Right atrium auricular region (tissue), 2 donors: ENCODE measurements around the gene CTDP1. TPM values are rescaled to one million over a fixed set of nuclear protein-coding genes. Genes with fewer than 3 reads are reported as not detected.
"Not testable (repeated sequence)": the region's sequence is repeated elsewhere in the genome, so short reads cannot be mapped to it uniquely, and the experiment has no call there.

Experiments used
- DNase-seq: peaks from one replicate; pipeline ENCODE4 v3.0.0-alpha.2; 2019; ENCODE audit warnings: low spot score
- H3K27ac ChIP-seq, 2 donors: fragments of 200-600 bp; sonication (generic); 1 replicate in 1 of 2; 2 replicates in 1 of 2; pipeline ENCODE4 v1.5.1; 2016 to 2019
- H3K27me3 ChIP-seq, 2 donors: fragments of 200-600 bp; sonication (generic); one replicate each; pipeline versions ENCODE4 v1.5.1 to v1.6.0; 2017 to 2019
- H3K36me3 ChIP-seq: fragments of 200-600 bp; sonication (generic); one replicate; pipeline ENCODE4 v1.5.1; 2016
- H3K4me1 ChIP-seq, 2 donors: fragments of 200-600 bp; sonication (generic); one replicate each; pipeline versions ENCODE4 v1.5.1 to v1.6.0; 2017 to 2019
- H3K4me3 ChIP-seq, 2 donors: fragments of 200-600 bp; sonication (generic); 1 replicate in 1 of 2; 2 replicates in 1 of 2; pipeline ENCODE4 v1.5.1; 2017 to 2019; ENCODE audit warnings: mild to moderate bottlenecking in 1 of 2, moderate library complexity in 1 of 2
- H3K9me3 ChIP-seq, 2 donors: fragments of 200-600 bp; sonication (generic); one replicate each; pipeline ENCODE4 v1.5.1; 2019
- total RNA-seq, 2 donors: library from RNA; depleted of rRNA; stranded (reverse); fragments of >200 nt; gene quantifications; one replicate each; pipeline ENCODE4 v1.1.0, GENCODE V29; 2016
- TF ChIP-seq, protein P1 (sequence below), 2 donors: fragments of 200-600 bp; sonication (generic); IDR thresholded peaks; one replicate each; pipeline ENCODE4 v1.5.1; 2019; ENCODE audit warnings: antibody characterized with exemption in 2 of 2

Gene CTDP1
- total RNA-seq, 2 donors from 2014 or later, result 6.3 to 9.2 TPM

DNA sequence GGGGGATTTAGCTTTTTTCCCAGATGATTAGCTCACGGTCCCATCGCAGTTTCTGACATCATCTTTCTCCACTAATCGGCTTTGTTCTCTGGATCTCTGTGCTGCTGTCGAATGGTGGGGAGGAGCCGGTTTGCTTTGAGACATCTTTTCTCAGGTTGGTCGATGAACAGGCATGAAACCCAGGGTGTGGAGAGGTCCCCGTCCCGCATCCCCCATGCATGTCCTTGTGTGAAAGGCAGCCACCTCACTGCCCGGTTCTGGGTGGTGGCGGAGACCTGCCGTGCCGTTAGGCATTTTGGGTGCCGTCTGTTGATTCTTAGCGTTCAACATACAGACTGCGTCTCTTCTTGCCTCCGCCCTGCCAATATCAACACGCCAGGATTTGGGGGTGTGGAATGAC is 57.8 kb downstream of the CTDP1 start:
- TF ChIP-seq, protein P1, sequence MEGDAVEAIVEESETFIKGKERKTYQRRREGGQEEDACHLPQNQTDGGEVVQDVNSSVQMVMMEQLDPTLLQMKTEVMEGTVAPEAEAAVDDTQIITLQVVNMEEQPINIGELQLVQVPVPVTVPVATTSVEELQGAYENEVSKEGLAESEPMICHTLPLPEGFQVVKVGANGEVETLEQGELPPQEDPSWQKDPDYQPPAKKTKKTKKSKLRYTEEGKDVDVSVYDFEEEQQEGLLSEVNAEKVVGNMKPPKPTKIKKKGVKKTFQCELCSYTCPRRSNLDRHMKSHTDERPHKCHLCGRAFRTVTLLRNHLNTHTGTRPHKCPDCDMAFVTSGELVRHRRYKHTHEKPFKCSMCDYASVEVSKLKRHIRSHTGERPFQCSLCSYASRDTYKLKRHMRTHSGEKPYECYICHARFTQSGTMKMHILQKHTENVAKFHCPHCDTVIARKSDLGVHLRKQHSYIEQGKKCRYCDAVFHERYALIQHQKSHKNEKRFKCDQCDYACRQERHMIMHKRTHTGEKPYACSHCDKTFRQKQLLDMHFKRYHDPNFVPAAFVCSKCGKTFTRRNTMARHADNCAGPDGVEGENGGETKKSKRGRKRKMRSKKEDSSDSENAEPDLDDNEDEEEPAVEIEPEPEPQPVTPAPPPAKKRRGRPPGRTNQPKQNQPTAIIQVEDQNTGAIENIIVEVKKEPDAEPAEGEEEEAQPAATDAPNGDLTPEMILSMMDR (IDR thresholded peaks at IDR 0.05), result no peak
- H3K27ac ChIP-seq, result no peak overlapping the region
- no peaks in the 10 kb centered on the region for H3K4me1 ChIP-seq
- no peak for DNase-seq
- no peak overlapping the region for H3K4me3 ChIP-seq
- peaks cover 54% of the 10 kb centered on the region for H3K36me3 ChIP-seq
- H3K9me3 ChIP-seq, result no peaks in the 10 kb centered on the region
- no peaks in the 10 kb centered on the region for H3K27me3 ChIP-seq

DNA sequence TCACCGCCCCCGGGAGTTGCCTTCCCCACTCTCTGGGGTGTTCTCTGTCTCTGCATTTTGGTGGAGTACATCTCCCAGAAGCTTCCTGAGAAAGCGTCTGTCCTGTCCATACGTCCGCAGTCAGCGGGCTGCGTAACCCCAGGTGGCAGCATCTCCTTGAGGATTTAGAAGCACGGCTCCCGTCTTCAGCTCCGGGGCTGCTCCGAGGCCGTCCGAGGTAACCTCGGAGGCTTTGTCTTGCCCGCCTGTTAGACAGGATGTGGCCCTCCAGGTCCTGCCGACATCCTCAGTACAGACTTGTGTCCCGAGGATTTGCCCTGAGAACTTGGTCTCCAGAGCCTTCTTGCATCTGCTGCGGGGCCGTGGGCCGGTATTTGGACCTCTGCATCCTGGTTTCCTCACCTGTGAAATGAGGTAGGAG is 58.4 kb downstream of the CTDP1 start:
- Histone ChIP-seq H3K27ac (no peak overlapping the region), H3K4me3 (no peak overlapping the region), H3K9me3 (no peaks in the 10 kb centered on the region), H3K27me3 (no peaks in the 10 kb centered on the region), H3K4me1 (no peaks in the 10 kb centered on the region), H3K36me3 (peaks cover 54% of the 10 kb centered on the region)
- no peak for DNase-seq
- TF ChIP-seq, protein P1 (IDR thresholded peaks at IDR 0.05), result no peak

DNA sequence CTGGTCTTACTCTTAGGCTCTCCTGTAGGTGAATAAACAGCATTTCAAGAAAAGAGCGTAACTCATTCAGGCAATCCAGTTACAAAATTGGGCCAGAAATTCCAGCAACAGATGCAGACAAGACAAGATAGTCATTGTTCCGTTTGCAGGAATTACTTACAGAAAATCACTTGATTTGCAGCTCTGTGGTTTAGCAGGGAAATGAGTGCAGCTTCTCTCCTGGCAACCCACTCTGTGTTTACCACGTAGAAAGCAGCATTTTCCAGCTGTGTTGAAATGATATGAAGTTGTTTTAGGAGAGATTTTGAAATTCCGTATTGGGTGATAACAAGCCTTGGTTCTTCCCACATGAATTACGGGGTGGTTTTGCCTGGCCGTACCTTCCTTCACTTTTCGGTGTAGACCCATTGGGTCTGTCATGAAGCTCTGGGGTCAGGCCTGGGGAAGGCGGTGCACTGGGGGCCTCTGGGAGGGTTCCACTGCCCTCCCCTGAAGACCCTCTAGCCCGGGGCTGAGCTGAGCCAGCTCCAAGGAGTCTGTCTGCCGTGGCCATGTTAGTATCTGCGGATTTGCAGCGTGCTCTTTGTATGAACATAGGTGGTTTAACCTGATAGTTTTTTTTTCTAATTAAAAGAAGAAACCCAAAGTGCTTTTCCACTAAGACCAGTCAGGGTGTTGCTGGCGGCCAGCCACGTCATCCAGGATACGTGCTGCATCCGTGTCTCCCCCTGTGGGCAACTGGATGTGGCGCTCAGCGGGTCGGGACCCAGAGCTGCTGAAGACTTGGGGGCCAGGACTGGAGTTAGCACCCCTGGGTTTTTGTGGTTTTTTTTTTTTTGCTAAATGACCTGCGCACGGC is 59.2 kb downstream of the CTDP1 start:
- TF ChIP-seq, protein P1 (IDR thresholded peaks at IDR 0.05), result no peak
- H3K36me3 ChIP-seq, result peaks cover 47% of the 10 kb centered on the region
- no peaks in the 10 kb centered on the region for H3K27me3 ChIP-seq
- H3K9me3 ChIP-seq, result no peaks in the 10 kb centered on the region
- H3K27ac ChIP-seq, result no peak overlapping the region
- no peaks in the 10 kb centered on the region for H3K4me1 ChIP-seq
- no peak for DNase-seq
- H3K4me3 ChIP-seq, result no peak overlapping the region

DNA sequence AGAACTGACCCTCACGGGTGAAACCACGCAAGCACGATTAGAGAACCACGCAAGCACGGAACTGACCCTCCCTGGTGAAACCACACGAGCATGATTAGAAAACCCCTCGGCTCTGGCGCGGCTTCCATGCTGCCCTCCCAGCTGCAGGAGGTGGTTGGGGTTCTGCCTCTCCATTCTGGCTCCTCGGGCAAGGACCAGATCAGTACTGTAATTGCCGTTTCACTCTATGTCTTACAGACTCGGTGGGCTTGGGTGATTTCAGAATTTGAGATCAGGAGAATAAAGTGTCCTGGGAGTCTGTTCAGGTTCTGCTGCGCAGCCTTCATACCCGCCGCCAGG is 59.8 kb downstream of the CTDP1 start:
- H3K36me3 ChIP-seq, result peaks cover 41% of the 10 kb centered on the region
- H3K4me3 ChIP-seq, result no peak overlapping the region
- DNase-seq, result no peak
- no peaks in the 10 kb centered on the region for H3K9me3 ChIP-seq
- TF ChIP-seq, protein P1 (IDR thresholded peaks at IDR 0.05), result no peak
- no peak overlapping the region for H3K27ac ChIP-seq
- no peaks in the 10 kb centered on the region for H3K27me3 ChIP-seq
- H3K4me1 ChIP-seq, result no peaks in the 10 kb centered on the region

DNA sequence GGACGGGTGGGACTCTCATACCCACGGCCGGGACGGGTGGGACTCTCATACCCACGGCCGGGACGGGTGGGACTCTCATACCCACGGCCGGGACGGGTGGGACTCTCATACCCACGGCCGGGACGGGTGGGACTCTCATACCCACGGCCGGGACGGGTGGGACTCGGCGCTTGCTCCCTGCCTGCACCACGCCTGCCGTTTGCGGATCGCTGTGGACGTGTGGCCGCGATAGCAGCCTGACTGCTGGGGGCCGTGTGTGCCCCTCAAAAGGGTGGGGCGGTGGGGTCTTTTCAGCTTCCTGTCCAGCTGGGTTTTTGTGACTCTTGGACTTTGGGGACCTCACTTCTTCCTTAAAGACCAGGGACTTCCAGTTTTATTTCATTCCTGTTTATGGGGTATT is 60.4 kb downstream of the CTDP1 start:
- not testable (repeated sequence) for DNase-seq, H3K4me1 ChIP-seq, H3K27me3 ChIP-seq, H3K4me3 ChIP-seq, H3K9me3 ChIP-seq, H3K27ac ChIP-seq
- peaks cover 40% of the 10 kb centered on the region for H3K36me3 ChIP-seq

DNA sequence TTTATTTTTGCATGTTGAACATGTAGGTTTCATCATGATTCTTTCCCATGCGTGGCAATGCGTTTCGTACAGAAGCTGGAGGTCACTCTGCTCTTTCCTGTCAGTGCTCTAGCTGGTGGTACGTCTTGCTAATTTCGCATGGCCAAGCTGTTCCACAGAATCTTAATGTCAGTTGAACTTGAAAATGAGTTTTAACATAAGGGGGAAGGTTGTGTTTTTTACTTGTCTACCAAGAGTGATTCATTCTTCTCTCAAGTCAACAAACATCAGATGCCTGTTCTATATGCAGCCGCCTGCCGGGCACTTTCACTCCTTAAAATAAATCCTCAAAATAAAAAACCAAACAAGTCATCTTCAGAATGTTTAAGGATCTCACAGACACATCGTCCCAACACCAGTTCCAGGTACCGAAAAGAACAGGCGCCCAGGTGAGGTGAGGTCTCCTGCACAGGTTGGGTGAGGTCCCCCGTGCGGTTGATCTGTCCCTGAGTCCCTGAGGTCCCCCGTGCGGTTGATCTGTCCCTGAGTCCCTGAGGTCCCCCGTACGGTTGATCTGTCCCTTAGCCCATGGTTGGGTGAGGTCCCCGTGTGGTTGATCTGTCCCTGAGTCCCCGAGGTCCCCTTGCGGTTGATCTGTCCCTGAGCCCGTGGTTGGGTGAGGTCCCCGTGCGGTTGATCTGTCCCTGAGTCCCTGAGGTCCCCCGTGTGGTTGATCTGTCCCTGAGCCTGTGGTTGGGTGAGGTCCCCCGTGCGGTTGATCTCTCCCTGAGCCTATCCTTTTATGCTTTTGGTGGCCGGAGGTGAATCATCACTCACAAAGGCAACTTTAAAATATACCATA is 61.1 kb downstream of the CTDP1 start:
- H3K36me3 ChIP-seq, result peaks cover 33% of the 10 kb centered on the region

More for the DNA sequence above, 61.1 kb downstream of the CTDP1 start:
- Histone ChIP-seq H3K27ac (no peak overlapping the region), H3K4me3 (no peak overlapping the region), H3K27me3 (no peaks in the 10 kb centered on the region), H3K4me1 (no peaks in the 10 kb centered on the region), H3K9me3 (no peaks in the 10 kb centered on the region)
- DNase-seq, result no peak
- TF ChIP-seq, protein P1 (IDR thresholded peaks at IDR 0.05), result no peak
